ENCODE measurements around the gene LRRC28.

LRRC28 gene

DNA sequence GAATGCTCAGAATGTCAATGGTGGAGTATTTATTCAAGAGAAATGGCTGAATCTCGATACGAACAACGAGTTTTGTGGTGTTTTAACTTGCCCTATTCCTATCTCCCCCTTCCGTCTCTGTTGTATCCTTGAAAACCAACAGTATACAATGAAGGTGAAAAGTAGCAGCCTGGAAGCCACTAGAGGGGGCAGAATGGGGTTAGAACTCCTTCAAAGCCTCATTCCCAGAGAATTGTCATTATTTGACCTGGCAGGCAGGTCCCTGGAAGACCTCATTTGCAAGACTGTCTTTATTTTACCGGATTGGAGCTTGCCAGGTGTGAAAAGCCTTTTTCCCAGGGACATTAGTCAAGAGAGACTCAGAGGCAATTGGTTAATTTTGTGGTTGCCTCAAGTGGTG, 139.4 kb downstream of the LRRC28 start:
- Histone ChIP-seq H3K4me3 (ENCODE audit: low read depth, low read length) (no peak overlapping the region), H2AFZ (ENCODE audit: insufficient read depth, low read length, poor library complexity) (no peak overlapping the region), H3K14ac (ENCODE audit: low read length) (no peak overlapping the region), H3K36me3 (ENCODE audit: control insufficient read depth in 1 of 2, insufficient read depth in 2 of 2, low read length in 2 of 2) (no peaks in the 10 kb centered on the region), H3K27me3 (ENCODE audit: insufficient read depth, low read length) (no peaks in the 10 kb centered on the region), H2AK5ac (ENCODE audit: low read length) (no peak overlapping the region), H3K79me2 (ENCODE audit: control insufficient read depth, insufficient read depth, low read length, poor library complexity) (no peaks in the 10 kb centered on the region), H2BK12ac (ENCODE audit: low read length) (no peak overlapping the region), H3K9ac (ENCODE audit: low read length) (no peak overlapping the region), H3K18ac (ENCODE audit: low read length) (no peak overlapping the region), H4K8ac (ENCODE audit: low read depth, low read length) (no peak overlapping the region), H4K12ac (ENCODE audit: low read depth, low read length) (no peak overlapping the region), H3K4ac (ENCODE audit: low read depth, low read length) (no peak overlapping the region), H3K23ac (ENCODE audit: low read length) (no peak overlapping the region), H3K9me3 (ENCODE audit: insufficient read depth, low read depth, low read length) (no peaks in the 10 kb centered on the region), H3K79me1 (ENCODE audit: low read length) (no peaks in the 10 kb centered on the region), H3K4me1 (ENCODE audit: control insufficient read depth in 1 of 2, insufficient read depth in 2 of 2, low read length in 2 of 2) (no peaks in the 10 kb centered on the region), H2BK5ac (ENCODE audit: low read depth, low read length, poor library complexity) (no peak overlapping the region), H3K4me2 (ENCODE audit: low read length) (no peak overlapping the region), H3K27ac (ENCODE audit: low read depth, low read length) (no peak overlapping the region), H4K91ac (ENCODE audit: low read depth, low read length) (no peak overlapping the region), H2BK120ac (ENCODE audit: insufficient read depth, low read length, poor library complexity) (no peak overlapping the region)
- DNase-seq = no peak
- no CpG with 5 or more reads among the region's 5 CpGs for WGBS (ENCODE audit: extremely low coverage, insufficient coverage, insufficient read length)

DNA sequence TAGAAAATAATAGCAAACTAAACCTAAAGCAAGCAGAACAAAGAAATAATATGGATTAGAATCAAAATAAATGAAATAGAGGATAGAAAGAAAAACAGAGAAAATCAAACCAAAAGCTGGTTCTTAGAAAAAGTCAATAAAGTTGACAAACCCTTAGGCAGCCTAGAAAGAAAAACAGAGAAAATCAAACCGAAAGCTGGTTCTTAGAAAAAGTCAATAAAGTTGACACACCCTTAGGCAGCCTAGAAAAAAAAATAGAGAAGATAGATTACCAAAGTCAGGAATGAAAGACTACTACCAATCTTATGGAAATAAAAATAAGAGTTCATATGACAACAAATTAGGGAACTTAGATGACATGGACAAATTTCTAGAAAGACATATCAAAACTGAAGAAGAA, 142.4 kb downstream of the LRRC28 start:
- no peak for DNase-seq
- Histone ChIP-seq H2BK5ac (ENCODE audit: low read depth, low read length, poor library complexity) (no peak overlapping the region), H3K27ac (ENCODE audit: low read depth, low read length) (no peak overlapping the region), H4K91ac (ENCODE audit: low read depth, low read length) (no peak overlapping the region), H3K14ac (ENCODE audit: low read length) (no peak overlapping the region), H2BK12ac (ENCODE audit: low read length) (no peak overlapping the region), H3K4me2 (ENCODE audit: low read length) (no peak overlapping the region), H3K9me3 (ENCODE audit: insufficient read depth, low read depth, low read length) (no peaks in the 10 kb centered on the region), H3K4me1 (ENCODE audit: control insufficient read depth in 1 of 2, insufficient read depth in 2 of 2, low read length in 2 of 2) (no peaks in the 10 kb centered on the region), H3K18ac (ENCODE audit: low read length) (no peak overlapping the region), H3K9ac (ENCODE audit: low read length) (no peak overlapping the region), H3K4ac (ENCODE audit: low read depth, low read length) (no peak overlapping the region), H3K36me3 (ENCODE audit: control insufficient read depth in 1 of 2, insufficient read depth in 2 of 2, low read length in 2 of 2) (no peaks in the 10 kb centered on the region), H4K12ac (ENCODE audit: low read depth, low read length) (no peak overlapping the region), H2BK120ac (ENCODE audit: insufficient read depth, low read length, poor library complexity) (no peak overlapping the region), H4K8ac (ENCODE audit: low read depth, low read length) (no peak overlapping the region), H2AK5ac (ENCODE audit: low read length) (no peak overlapping the region), H3K23ac (ENCODE audit: low read length) (no peak overlapping the region), H3K4me3 (ENCODE audit: low read depth, low read length) (no peak overlapping the region), H3K79me1 (ENCODE audit: low read length) (no peaks in the 10 kb centered on the region), H3K27me3 (ENCODE audit: insufficient read depth, low read length) (no peaks in the 10 kb centered on the region), H2AFZ (ENCODE audit: insufficient read depth, low read length, poor library complexity) (no peak overlapping the region), H3K79me2 (ENCODE audit: control insufficient read depth, insufficient read depth, low read length, poor library complexity) (no peaks in the 10 kb centered on the region)
- WGBS (ENCODE audit: extremely low coverage, insufficient coverage, insufficient read length) = no CpG with 5 or more reads among the region's 1 CpG

DNA sequence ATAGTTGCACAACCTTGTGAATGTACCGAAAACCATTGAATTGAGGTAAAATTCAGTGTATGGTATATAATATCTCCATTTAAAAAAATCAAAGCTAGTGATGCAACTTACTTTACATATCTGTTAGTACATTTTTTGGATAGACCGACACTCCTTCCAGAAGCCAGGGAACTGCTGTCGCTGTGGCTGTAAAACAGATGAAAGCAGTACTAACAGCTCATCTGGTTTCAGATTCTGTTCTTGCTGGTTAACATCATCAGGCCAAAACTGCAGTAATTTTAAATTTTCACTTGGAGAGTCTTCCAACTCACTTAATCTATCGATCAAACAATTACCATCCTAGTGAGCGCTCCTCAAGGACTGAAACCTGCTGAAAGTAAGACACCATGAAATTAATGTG, 145.1 kb downstream of the LRRC28 start:
- WGBS (ENCODE audit: extremely low coverage, insufficient coverage, insufficient read length) = no CpG with 5 or more reads among the region's 5 CpGs
- no peak overlapping the region for H2AK5ac ChIP-seq (ENCODE audit: low read length)
- no peak overlapping the region for H3K14ac ChIP-seq (ENCODE audit: low read length)
- no peak overlapping the region for H4K12ac ChIP-seq (ENCODE audit: low read depth, low read length)
- H3K79me2 ChIP-seq (ENCODE audit: control insufficient read depth, insufficient read depth, low read length, poor library complexity) = no peaks in the 10 kb centered on the region
- H2BK120ac ChIP-seq (ENCODE audit: insufficient read depth, low read length, poor library complexity) = no peak overlapping the region
- H3K4me2 ChIP-seq (ENCODE audit: low read length) = no peak overlapping the region
- H3K4ac ChIP-seq (ENCODE audit: low read depth, low read length) = no peak overlapping the region
- H3K9me3 ChIP-seq (ENCODE audit: insufficient read depth, low read depth, low read length) = no peaks in the 10 kb centered on the region
- no peak overlapping the region for H3K18ac ChIP-seq (ENCODE audit: low read length)
- H3K79me1 ChIP-seq (ENCODE audit: low read length) = no peaks in the 10 kb centered on the region
- no peak overlapping the region for H2AFZ ChIP-seq (ENCODE audit: insufficient read depth, low read length, poor library complexity)
- H3K4me1 ChIP-seq (ENCODE audit: control insufficient read depth in 1 of 2, insufficient read depth in 2 of 2, low read length in 2 of 2) = no peaks in the 10 kb centered on the region
- H4K8ac ChIP-seq (ENCODE audit: low read depth, low read length) = no peak overlapping the region
- no peak for DNase-seq
- no peak overlapping the region for H3K9ac ChIP-seq (ENCODE audit: low read length)
- no peaks in the 10 kb centered on the region for H3K36me3 ChIP-seq (ENCODE audit: control insufficient read depth in 1 of 2, insufficient read depth in 2 of 2, low read length in 2 of 2)
- no peak overlapping the region for H2BK5ac ChIP-seq (ENCODE audit: low read depth, low read length, poor library complexity)
- H3K4me3 ChIP-seq (ENCODE audit: low read depth, low read length) = no peak overlapping the region
- H3K23ac ChIP-seq (ENCODE audit: low read length) = no peak overlapping the region
- no peak overlapping the region for H3K27ac ChIP-seq (ENCODE audit: low read depth, low read length)
- H2BK12ac ChIP-seq (ENCODE audit: low read length) = no peak overlapping the region
- H3K27me3 ChIP-seq (ENCODE audit: insufficient read depth, low read length) = no peaks in the 10 kb centered on the region
- no peak overlapping the region for H4K91ac ChIP-seq (ENCODE audit: low read depth, low read length)

DNA sequence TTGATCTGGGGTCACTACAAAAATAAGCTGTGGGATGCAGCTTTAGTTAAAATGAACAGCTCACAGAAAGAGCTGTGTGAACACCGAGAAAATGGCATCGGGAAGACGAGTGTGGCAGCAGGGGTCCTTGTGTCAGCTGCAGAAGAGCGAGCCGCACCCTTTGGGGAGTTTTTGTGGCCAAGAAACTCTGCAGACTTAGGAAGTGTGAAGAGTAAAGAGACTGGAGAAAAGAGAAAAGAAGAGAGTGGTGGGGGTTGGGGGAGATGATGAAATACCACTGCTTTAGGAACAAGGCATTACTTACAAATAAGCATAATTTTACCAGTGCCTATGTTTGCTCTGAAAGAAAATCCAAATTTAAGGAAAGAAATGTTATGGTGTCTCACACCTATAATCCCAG, 147.8 kb downstream of the LRRC28 start:
- Histone ChIP-seq H3K4ac (ENCODE audit: low read depth, low read length) (no peak overlapping the region), H3K4me3 (ENCODE audit: low read depth, low read length) (no peak overlapping the region), H3K27me3 (ENCODE audit: insufficient read depth, low read length) (no peaks in the 10 kb centered on the region), H2BK5ac (ENCODE audit: low read depth, low read length, poor library complexity) (no peak overlapping the region), H3K79me2 (ENCODE audit: control insufficient read depth, insufficient read depth, low read length, poor library complexity) (no peaks in the 10 kb centered on the region), H3K36me3 (ENCODE audit: control insufficient read depth in 1 of 2, insufficient read depth in 2 of 2, low read length in 2 of 2) (no peaks in the 10 kb centered on the region), H3K9me3 (ENCODE audit: insufficient read depth, low read depth, low read length) (no peaks in the 10 kb centered on the region), H3K9ac (ENCODE audit: low read length) (no peak overlapping the region), H2BK12ac (ENCODE audit: low read length) (no peak overlapping the region), H4K12ac (ENCODE audit: low read depth, low read length) (no peak overlapping the region), H2BK120ac (ENCODE audit: insufficient read depth, low read length, poor library complexity) (no peak overlapping the region), H3K14ac (ENCODE audit: low read length) (no peak overlapping the region), H3K79me1 (ENCODE audit: low read length) (no peaks in the 10 kb centered on the region), H4K91ac (ENCODE audit: low read depth, low read length) (no peak overlapping the region), H3K27ac (ENCODE audit: low read depth, low read length) (no peak overlapping the region), H2AFZ (ENCODE audit: insufficient read depth, low read length, poor library complexity) (no peak overlapping the region), H3K23ac (ENCODE audit: low read length) (no peak overlapping the region), H3K18ac (ENCODE audit: low read length) (no peak overlapping the region), H4K8ac (ENCODE audit: low read depth, low read length) (no peak overlapping the region), H3K4me2 (ENCODE audit: low read length) (no peak overlapping the region), H3K4me1 (ENCODE audit: control insufficient read depth in 1 of 2, insufficient read depth in 2 of 2, low read length in 2 of 2) (peaks cover 0 to 4% of the 10 kb centered on the region in 2 experiments), H2AK5ac (ENCODE audit: low read length) (no peak overlapping the region)
- WGBS (ENCODE audit: extremely low coverage, insufficient coverage, insufficient read length) = no CpG with 5 or more reads among the region's 5 CpGs
- DNase-seq = no peak

All from trophoblast cell (in vitro differentiated cells and primary cell).